ENCODE results near the gene SOS2.
"Not testable (repeated sequence)": the region's sequence is repeated elsewhere in the genome, so short reads cannot be mapped to it uniquely, and the experiment has no call there.

SOS2 gene

DNA sequence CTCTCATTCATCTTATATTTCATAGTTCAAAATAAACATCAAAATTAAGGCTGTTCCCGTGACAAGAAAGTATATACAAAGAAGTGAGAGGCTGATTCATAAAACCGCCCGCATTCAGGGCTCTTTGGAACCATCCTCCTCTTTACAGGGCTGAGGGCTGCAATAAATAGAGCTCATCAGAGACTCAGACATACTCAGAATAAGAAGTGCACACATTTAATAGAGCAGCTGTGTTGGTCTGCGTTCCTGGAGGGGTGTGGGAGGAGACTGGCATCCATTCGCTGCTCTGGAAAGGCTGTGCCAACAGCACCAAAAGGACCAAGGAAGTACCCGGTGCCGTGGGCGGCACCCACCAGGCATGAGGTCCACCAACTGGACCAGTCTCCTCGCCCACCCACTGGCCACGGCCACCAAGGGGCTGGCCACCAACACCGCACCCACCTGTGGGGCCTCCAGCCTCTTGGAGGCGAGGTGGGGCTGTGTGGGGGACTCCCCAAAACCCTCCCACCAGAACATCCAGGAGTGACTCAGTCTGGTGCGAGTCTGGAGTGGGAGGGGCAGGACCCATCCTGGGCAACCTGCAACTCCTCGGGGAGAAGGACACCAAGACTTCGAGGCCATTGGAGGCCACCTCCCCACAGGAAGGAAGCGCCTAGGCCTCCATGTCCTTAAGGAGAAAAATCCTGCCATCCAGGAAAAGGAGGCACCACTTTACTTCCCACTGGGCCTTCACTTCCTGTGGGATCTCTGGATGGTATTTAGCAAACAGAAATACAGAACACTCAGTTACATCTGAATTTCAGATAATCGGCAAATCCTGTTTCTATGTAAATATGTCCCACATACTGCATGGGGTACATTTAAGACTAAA lies 147.7 kb downstream of the SOS2 start:
- no peak for DNase-seq

DNA sequence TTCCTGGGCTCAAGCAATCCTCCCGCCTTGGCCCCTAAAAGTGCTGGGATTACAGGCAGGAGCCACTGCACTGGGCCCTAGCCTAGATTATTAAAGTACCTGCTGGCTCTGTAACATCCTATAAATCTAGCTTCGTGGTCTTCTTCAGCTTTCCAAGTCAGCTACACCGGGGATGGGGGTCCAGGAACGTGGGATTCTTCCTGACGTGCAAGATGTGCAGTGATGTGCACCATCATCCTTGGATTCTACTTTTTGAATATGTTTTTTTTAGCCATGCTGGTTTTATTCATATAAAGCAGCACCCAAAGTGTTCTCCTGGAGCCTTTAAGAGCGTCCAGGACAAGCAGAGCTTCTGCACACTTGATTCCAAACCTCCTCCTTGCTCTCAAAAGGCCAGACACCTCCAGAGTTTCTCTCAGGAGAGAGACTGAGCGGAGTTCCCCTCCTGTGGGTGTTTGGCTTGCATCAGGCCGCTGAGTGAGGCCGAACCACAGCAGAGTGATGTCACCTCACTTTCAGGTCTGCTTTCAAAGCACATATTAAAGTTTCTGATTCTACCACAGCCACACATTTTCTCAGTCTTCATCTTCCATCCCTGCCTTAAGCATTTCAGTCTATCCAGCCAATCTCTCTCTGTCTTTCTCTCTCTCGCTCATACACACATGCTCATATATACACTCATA lies 148.5 kb downstream of the SOS2 start:
- DNase-seq: no peak

DNA sequence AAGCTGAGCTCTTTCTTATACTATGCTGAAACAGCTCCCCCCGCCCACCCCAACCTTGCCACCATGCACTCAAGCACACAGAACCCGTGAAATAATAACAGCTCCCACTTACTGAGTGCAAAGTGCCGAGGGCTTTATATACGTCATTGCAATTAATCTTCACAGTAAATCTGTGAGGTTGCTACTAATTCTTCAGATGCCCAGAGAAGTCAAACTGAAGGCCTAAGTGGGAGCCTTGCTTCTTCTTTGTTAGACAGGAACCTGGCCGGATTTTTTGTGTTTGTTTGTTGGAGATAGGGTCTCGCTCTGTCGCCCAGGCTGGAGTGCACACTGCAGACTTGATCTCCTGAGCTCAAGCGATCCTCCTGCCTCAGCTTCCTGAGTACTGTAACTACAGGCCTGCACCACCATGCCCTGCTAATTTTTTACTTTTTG lies 149.1 kb downstream of the SOS2 start:
- no peak for DNase-seq

DNA sequence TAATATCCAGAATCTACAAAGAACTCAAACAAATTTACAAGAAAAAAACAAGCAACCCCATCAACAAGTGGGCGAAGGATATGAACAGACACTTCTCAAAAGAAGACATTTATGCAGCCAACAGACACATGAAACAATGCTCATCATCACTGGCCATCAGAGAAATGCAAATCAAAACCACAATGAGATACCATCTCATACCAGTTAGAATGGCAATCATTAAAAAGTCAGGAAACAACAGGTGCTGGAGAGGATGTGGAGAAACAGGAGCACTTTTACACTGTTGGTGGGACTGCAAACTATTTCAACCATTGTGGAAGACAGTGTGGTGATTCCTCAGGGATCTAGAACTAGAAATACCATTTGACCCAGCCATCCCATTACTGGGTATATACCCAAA lies 152.3 kb downstream of the SOS2 start:
- DNase-seq: not testable (repeated sequence)

DNA sequence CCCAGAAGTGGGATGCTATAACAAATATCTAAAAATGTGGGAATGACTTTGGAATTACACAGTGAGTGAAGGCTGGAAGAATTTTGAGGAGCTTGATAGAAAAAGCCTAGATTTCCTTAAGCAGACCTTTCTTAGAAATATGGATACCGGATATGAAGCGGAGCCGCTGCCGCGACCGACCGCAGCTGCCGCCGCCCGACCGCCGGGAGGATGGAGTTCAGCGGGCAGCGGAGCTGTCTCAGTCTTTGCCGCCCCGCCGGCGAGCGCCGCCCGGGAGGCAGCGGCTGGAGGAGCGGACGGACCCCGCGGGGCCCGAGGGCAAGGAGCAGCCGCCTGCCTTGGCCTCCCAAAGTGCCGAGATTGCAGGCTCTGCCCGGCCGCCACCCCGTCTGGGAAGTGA lies 157.7 kb downstream of the SOS2 start:
- not testable (repeated sequence) for DNase-seq

DNA sequence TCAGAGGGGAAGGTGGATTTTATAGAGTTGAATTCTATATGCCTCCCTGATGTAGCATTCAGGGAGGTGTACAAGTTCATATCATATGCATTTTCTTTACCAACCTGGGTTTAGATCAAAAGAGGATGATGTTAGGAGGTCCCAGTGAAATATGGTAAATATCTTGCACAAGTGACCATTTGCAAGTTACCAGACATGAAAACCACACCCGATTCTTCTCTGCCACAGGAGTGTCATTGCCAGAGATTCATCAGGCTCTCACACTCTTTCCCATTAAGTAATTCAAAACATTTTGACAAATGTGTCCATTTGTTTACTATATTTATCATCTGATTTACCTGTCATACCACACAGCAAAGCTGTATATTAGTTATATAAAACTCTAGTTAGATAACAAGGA lies 159.0 kb downstream of the SOS2 start:
- no peak for DNase-seq

DNA sequence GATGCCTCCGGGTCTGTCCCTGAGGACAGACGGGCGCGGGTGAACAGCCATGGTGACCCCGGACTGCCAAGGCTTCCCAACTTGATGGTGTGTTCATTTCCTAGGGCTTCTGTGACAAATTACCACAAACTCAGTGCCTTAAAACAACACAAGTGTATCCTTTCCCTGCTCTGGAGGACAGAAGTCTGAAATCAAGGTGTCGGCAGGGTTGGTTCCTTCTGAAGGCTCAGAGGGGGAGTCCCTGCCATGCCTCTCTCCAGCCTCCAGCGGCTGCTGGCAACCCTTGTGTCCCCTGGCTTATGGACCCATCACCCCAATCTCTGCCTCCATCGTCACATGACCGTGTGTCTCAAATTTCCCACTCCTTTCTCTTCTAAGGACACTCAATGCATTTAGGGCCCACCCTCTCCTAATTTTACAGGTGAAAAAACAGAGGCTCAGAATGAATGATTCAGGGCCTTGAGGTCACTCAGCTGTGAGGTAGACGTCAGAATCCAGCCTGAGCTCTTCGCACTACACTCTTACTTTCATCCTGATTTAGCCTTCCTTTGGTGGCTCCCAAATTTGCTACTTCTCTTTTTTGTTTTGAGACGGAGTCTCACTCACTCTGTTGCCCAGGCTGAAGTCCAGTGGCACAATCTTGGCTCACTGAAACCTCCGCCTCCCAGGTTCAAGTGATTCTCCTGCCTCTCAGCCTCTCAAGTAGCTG lies 160.4 kb downstream of the SOS2 start:
- DNase-seq: no peak

DNA sequence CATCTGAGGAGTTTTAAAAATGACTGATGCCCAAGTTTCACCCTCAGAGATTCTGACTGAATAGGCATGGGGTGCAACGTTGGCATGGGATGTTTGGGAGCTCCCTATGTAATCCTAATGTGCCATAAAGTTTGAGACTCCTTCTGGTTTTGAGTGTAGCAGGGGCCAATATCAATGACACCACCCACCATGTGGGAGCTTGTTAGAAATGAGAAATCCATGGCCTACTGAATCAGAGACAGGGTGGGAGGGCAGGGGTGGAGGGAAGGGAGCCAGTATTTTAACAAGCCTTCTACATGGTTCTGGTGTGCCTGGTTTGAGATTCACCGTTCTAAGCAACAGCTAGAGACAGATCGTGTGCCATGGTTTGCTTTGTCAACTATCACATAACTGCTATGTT lies 161.1 kb downstream of the SOS2 start:
- no peak for DNase-seq

DNA sequence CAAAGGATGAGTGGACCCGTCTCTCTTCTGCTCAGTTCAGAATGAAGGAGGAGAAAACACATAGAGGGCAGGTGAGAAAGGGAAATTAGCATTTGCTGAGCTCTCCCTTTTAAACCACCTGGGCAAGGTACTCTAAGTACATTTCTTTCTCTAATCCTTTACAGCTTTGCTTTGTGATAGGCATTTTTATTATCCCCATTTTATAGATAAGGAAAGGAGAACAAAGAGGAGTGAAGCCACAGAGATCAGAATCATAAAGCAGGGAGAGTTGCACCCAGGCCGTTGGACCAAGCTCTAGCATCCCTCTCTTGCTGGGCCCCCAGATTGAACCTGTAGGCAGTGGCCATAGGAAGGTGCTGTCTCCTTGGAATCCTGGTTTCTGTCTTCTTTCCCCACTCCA lies 162.1 kb downstream of the SOS2 start:
- DNase-seq: no peak

DNA sequence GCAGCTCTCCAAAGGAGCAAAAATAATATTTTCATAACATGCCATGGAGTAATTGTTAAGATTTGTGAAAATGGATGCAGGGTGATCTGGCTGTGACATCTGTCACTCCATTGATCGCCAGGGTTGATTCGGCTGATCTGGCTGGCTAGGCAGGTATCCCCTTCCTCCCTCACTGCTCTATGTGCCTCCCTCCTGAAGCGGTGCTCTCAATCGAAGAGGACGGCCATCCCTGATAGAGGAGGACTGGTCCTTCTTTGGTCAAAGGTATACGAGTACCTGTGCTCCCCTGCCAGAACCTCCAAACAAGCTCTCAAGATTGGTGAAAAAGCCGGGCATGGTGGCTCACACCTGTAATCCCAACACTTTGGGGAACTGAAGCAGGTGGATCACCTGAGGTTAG lies 162.9 kb downstream of the SOS2 start:
- no peak for DNase-seq

DNA sequence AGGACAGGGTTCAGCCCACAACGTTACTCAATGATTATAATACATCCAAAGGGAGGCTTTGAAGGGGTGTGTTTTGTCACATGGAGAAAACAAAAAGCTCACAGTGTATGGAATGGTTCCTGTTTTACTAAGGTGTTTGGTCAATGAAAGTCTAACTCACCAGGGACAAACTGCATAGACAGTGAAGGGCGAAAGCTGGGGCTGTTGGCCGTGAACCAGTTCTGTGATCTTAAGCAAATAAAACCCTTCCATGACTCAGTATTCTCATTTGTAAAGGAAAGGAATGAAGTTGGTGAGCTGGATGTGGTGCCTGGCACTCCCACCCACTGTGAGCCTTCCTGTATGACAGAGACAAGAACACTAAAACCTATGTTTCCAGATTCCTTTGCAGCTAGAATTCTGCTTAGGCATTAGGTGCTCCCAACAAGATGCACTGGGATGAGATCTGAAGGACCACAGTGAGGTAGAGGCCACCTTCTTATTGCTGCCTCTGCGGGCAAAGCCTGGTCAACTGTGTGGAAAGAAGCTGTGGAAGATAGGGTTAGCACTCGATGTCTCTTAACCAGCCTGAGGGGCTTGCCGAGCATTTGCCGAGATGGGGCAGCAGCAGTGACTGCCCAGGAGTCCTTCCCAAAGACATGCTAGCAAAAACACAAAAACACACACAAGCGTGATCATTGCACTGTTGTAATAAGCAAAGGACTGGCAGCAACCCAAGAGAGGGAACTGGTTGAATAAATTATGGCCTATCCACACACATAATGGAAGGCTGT lies 163.5 kb downstream of the SOS2 start:
- no peak for DNase-seq
